ENCODE data around the gene OR9A2. TPM values are rescaled to one million over a fixed set of nuclear protein-coding genes. Genes with fewer than 3 reads are reported as not detected.

The OR9A2 gene
- total RNA-seq, 1 donor from 2014 or later = not detected

GRCh38 chr7:143063741-143064140 is 36.8 kb upstream of the OR9A2 start:
- DNase-seq (ENCODE audit: low spot score) = no peak
- no peak overlapping the region for H3K27ac Mint-ChIP-seq (ENCODE audit: unreplicated experiment)
- H3K36me3 Mint-ChIP-seq (ENCODE audit: low read depth, unreplicated experiment) = peaks cover 4% of the 10 kb centered on the region
- H3K4me3 Mint-ChIP-seq (ENCODE audit: unreplicated experiment) = no peak overlapping the region
- no peaks in the 10 kb centered on the region for H3K4me1 Mint-ChIP-seq (ENCODE audit: unreplicated experiment)
- H3K27me3 Mint-ChIP-seq (ENCODE audit: unreplicated experiment) = peaks cover 5% of the 10 kb centered on the region
- TF ChIP-seq CTCF (IDR thresholded peaks at IDR 0.05; ENCODE audit: unreplicated experiment) = no peak
- no peaks in the 10 kb centered on the region for H3K9me3 Mint-ChIP-seq (ENCODE audit: unreplicated experiment)

- Mint-ChIP-seq H3K4me1 (ENCODE audit: unreplicated experiment) (no peaks in the 10 kb centered on the region), H3K9me3 (ENCODE audit: unreplicated experiment) (no peaks in the 10 kb centered on the region), H3K27me3 (ENCODE audit: unreplicated experiment) (peaks cover 2% of the 10 kb centered on the region), H3K4me3 (ENCODE audit: unreplicated experiment) (no peak overlapping the region), H3K36me3 (ENCODE audit: low read depth, unreplicated experiment) (no peaks in the 10 kb centered on the region), H3K27ac (ENCODE audit: unreplicated experiment) (no peak overlapping the region)
- no peak for TF ChIP-seq CTCF (IDR thresholded peaks at IDR 0.05; ENCODE audit: unreplicated experiment)
- DNase-seq (ENCODE audit: low spot score) = no peak
Observed at GRCh38 chr7:143055754-143056153, 28.8 kb upstream of the OR9A2 start.

- Mint-ChIP-seq H3K4me3 (ENCODE audit: unreplicated experiment) (no peak overlapping the region), H3K27ac (ENCODE audit: unreplicated experiment) (no peak overlapping the region), H3K36me3 (ENCODE audit: low read depth, unreplicated experiment) (no peaks in the 10 kb centered on the region), H3K27me3 (ENCODE audit: unreplicated experiment) (peaks cover 2% of the 10 kb centered on the region), H3K9me3 (ENCODE audit: unreplicated experiment) (no peaks in the 10 kb centered on the region), H3K4me1 (ENCODE audit: unreplicated experiment) (no peaks in the 10 kb centered on the region)
- no peak for DNase-seq (ENCODE audit: low spot score)
- no peak for TF ChIP-seq CTCF (IDR thresholded peaks at IDR 0.05; ENCODE audit: unreplicated experiment)
Observed at GRCh38 chr7:143054621-143055020, 27.7 kb upstream of the OR9A2 start.

- H3K4me3 Mint-ChIP-seq (ENCODE audit: unreplicated experiment) = no peak within 1 kb of the TSS
- no peaks in the 10 kb centered on the region for H3K9me3 Mint-ChIP-seq (ENCODE audit: unreplicated experiment)
- TF ChIP-seq CTCF (IDR thresholded peaks at IDR 0.05; ENCODE audit: unreplicated experiment) = no peak
- peaks cover 6% of the 10 kb centered on the region for H3K4me1 Mint-ChIP-seq (ENCODE audit: unreplicated experiment)
- no peak for DNase-seq (ENCODE audit: low spot score)
- H3K36me3 Mint-ChIP-seq (ENCODE audit: low read depth, unreplicated experiment) = no peaks in the 10 kb centered on the region
- H3K27ac Mint-ChIP-seq (ENCODE audit: unreplicated experiment) = no peak within 1 kb of the TSS
- peaks cover 2% of the 10 kb centered on the region for H3K27me3 Mint-ChIP-seq (ENCODE audit: unreplicated experiment)
Observed at GRCh38 chr7:143052041-143052440, 25.1 kb upstream of the OR9A2 start, which contains the start of gene OR6V1. TSS of gene OR6V1 (plus strand) at chr7:143052341. CDS start at chr7:143052341, 0 bp downstream.

GRCh38 chr7:143050931-143051330 is 24.0 kb upstream of the OR9A2 start:
- DNase-seq (ENCODE audit: low spot score) = no peak
- Mint-ChIP-seq H3K4me1 (ENCODE audit: unreplicated experiment) (peaks cover 11% of the 10 kb centered on the region), H3K27ac (ENCODE audit: unreplicated experiment) (no peak overlapping the region), H3K4me3 (ENCODE audit: unreplicated experiment) (no peak overlapping the region), H3K36me3 (ENCODE audit: low read depth, unreplicated experiment) (no peaks in the 10 kb centered on the region), H3K27me3 (ENCODE audit: unreplicated experiment) (peaks cover 2% of the 10 kb centered on the region), H3K9me3 (ENCODE audit: unreplicated experiment) (no peaks in the 10 kb centered on the region)
- TF ChIP-seq CTCF (IDR thresholded peaks at IDR 0.05; ENCODE audit: unreplicated experiment) = no peak
